GM23248 (cell line): ENCODE results near the gene MTMR6. TPM values are rescaled to one million over a fixed set of nuclear protein-coding genes. Genes with fewer than 3 reads are reported as not detected.
A peak's percentile ranks its signal among the peaks of the same experiment; 100 is the strongest.

Experiments used
- DNase-seq: peaks from one replicate; pipeline ENCODE4 v3.0.0-alpha.2; 2015
- H2AFZ ChIP-seq: fragments of 200-600 bp; sonication (generic); 2 replicates; pipeline ENCODE4 v1.6.1; 2016; ENCODE audit warnings: antibody characterized with exemption
- H3F3A ChIP-seq: fragments of 200-600 bp; sonication (generic); 2 replicates; pipeline ENCODE4 v1.6.1; 2016; ENCODE audit warnings: mild to moderate bottlenecking, antibody characterized with exemption, mixed run types; ENCODE audit not compliant: insufficient read depth
- H3K27ac ChIP-seq: fragments of 200-600 bp; sonication (generic); 2 replicates; pipeline ENCODE4 v1.5.1; 2016; ENCODE audit warnings: mild to moderate bottlenecking
- H3K27me3 ChIP-seq: fragments of 200-600 bp; sonication (generic); replicated peaks from 2 replicates; pipeline ENCODE4 v1.6.1; 2016; ENCODE audit warnings: mild to moderate bottlenecking; ENCODE audit not compliant: insufficient read depth
- H3K36me3 ChIP-seq: fragments of 200-600 bp; sonication (generic); 2 replicates; pipeline ENCODE4 v1.6.1; 2016; ENCODE audit warnings: low read depth, mild to moderate bottlenecking
- H3K4me1 ChIP-seq: fragments of 200-600 bp; sonication (generic); 2 replicates; pipeline ENCODE4 v1.6.1; 2016; ENCODE audit warnings: mild to moderate bottlenecking; ENCODE audit not compliant: insufficient read depth
- H3K4me2 ChIP-seq: fragments of 200-600 bp; sonication (generic); one replicate; pipeline ENCODE4 v1.6.1; 2016; ENCODE audit warnings: mild to moderate bottlenecking; ENCODE audit not compliant: unreplicated experiment
- H3K4me3 ChIP-seq: fragments of 200-600 bp; sonication (generic); 2 replicates; pipeline ENCODE4 v1.5.1; 2016; ENCODE audit warnings: mild to moderate bottlenecking
- H3K79me2 ChIP-seq: fragments of 200-600 bp; sonication (generic); 2 replicates; pipeline ENCODE4 v1.6.1; 2016; ENCODE audit warnings: mild to moderate bottlenecking; ENCODE audit not compliant: insufficient read depth
- H3K9ac ChIP-seq: fragments of 200-600 bp; sonication (generic); 2 replicates; pipeline ENCODE4 v1.6.1; 2016; ENCODE audit warnings: mild to moderate bottlenecking
- H3K9me2 ChIP-seq: fragments of 200-600 bp; sonication (generic); 2 replicates; pipeline ENCODE4 v1.6.1; 2016; ENCODE audit warnings: mixed run types, mild to moderate bottlenecking, moderate library complexity; ENCODE audit not compliant: insufficient read depth
- H3K9me3 ChIP-seq: fragments of 200-600 bp; sonication (generic); one replicate; pipeline ENCODE4 v1.6.1; 2017; ENCODE audit warnings: low read depth
- H4K20me1 ChIP-seq: fragments of 200-600 bp; sonication (generic); 2 replicates; pipeline ENCODE4 v1.6.0; 2016; ENCODE audit not compliant: insufficient read depth
- EZH2 ChIP-seq: fragments of 200-600 bp; sonication (generic); IDR thresholded peaks from 2 replicates; pipeline ENCODE4 v1.6.1; 2018; ENCODE audit warnings: antibody characterized with exemption, mild to moderate bottlenecking; ENCODE audit not compliant: insufficient read depth, poor library complexity, severe bottlenecking
- EZH2phosphoT487 ChIP-seq: fragments of 200-600 bp; sonication (generic); IDR thresholded peaks from 2 replicates; pipeline ENCODE4 v1.6.1; 2018; ENCODE audit warnings: antibody characterized with exemption, moderate library complexity, mild to moderate bottlenecking, low read depth; ENCODE audit not compliant: insufficient read depth
- WGBS, 2 experiments: methylation state at CpG; one replicate each; pipeline ENCODE4 v1.1.6; 2015 to 2017; ENCODE audit warnings: low lambda C conversion rate in 2 of 2, low coverage in 1 of 2; ENCODE audit errors: missing lambda C conversion rate in 2 of 2; 5-methylcytosine and 5-hydroxymethylcytosine counted together
- in situ Hi-C: fragments of 300-500 bp; cut with MboI; formaldehyde crosslinking; loops from 2 replicates; pipeline ENCODE4 v1.15.0; 2020
- polyA plus RNA-seq: library from polyadenylated mRNA; unstranded; fragments of >200 nt; fragmentation: Nextera tagmentation; extraction: Ambion mirVana; gene quantifications from 2 replicates; pipeline ENCODE4 v1.2.1, GENCODE V29; 2016
- total RNA-seq: library from RNA; depleted of rRNA; stranded (reverse); fragments of >200 nt; shearing (Covaris generic); gene quantifications from 2 replicates; pipeline ENCODE4 v1.2.3, GENCODE V29; 2014

MTMR6 gene
- total and polyA plus RNA-seq, 2 experiments from 2014 or later: 25.5 to 37.2 TPM

DNA sequence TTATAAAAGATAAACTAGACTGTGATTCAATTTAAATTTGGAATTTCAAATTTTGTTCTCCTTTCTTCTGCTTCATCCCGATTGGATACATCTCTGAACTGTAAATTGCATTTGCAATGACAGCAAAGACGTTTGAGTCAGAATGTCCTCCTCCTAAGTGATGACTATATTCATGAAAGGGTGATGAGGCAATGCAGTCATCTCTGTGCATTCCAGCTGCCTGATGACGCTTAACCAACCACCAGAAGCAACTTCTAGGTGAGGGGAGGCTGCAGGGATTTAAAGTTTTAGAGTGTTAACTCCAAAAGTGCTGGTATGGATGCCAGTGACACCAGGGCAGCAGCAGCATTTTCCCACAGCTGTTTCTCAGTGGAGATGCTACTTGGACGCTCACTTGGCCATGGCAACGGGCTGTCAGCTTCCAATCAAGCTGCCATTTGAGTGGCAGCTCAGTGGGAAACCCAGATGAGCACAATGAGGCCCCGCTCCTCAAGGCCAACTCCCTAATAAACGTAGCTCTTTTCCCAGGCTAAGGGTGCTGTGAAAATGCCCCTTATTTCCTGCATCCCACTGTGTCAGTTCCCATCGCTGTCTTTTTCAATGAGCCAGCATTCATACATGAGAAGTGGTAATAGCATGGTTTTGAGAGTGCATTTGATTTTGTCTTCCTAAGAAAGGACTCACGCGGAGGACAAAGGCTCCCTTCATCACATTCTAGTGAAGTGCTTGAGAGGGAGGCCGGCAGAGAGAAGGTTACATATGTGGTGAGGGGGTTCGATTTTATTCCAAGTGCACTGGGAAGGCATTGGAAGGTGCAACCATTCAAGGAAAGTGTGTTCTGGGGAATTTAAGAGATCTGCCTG lies 70.0 kb downstream of the MTMR6 start:
- in situ Hi-C loops: no loop called here
- Histone ChIP-seq H3K9me3 (no peaks in the 10 kb centered on the region), H2AFZ (no peak overlapping the region), H3K79me2 (no peaks in the 10 kb centered on the region), H3K4me1 (peaks cover 9% of the 10 kb centered on the region; the same call in 1 of the 2 replicates), H3K36me3 (no peaks in the 10 kb centered on the region), H4K20me1 (no peaks in the 10 kb centered on the region), H3K9me2 (no peaks in the 10 kb centered on the region), H3F3A (no peaks in the 10 kb centered on the region), H3K27ac (no peak overlapping the region), H3K27me3 (peaks cover 19% of the 10 kb centered on the region), H3K4me3 (no peak overlapping the region), H3K9ac (no peak overlapping the region), H3K4me2 (no peak overlapping the region)
- TF ChIP-seq EZH2phosphoT487: no peak
- no peak for TF ChIP-seq EZH2
- WGBS, 2 experiments: 48% methylated on average over 12 of the region's 12 CpGs
- peak; percentile 70 for DNase-seq

DNA sequence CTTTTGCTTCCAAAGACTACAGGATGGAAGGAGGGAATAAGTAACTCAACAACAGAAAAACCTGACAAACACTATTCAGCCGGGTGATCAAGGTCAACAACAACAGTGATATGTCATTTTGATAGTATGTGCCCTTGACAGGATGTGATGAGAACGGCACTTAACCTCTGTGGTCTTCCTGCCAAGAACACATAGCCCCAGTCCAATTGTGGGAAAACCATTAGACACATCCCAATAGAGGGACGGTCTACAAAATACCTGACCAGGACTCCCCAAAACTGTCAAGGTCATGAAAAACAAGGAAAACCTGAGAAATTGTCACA lies 72.1 kb downstream of the MTMR6 start:
- H3K4me2 ChIP-seq: peak overlapping the region; percentile 20
- H3K27me3 ChIP-seq: peaks cover 16% of the 10 kb centered on the region; the same call in 1 of the 2 replicates
- no peak overlapping the region for H3K9ac ChIP-seq
- peak overlapping the region; percentile 31; the same call in 1 of the 2 replicates for H2AFZ ChIP-seq
- no peaks in the 10 kb centered on the region for H3F3A ChIP-seq
- peaks cover 9% of the 10 kb centered on the region; the same call in 1 of the 2 replicates for H3K4me1 ChIP-seq
- in situ Hi-C loops: no loop called here
- no peak overlapping the region for H3K4me3 ChIP-seq
- no peaks in the 10 kb centered on the region for H3K36me3 ChIP-seq
- TF ChIP-seq EZH2 (no peak), EZH2phosphoT487 (no peak)
- no peaks in the 10 kb centered on the region for H4K20me1 ChIP-seq
- no peaks in the 10 kb centered on the region for H3K9me3 ChIP-seq
- H3K9me2 ChIP-seq: no peaks in the 10 kb centered on the region
- no peak for DNase-seq
- 36 to 39% methylated on average over 3 of the region's 3 CpGs for WGBS, 2 experiments
- H3K79me2 ChIP-seq: no peaks in the 10 kb centered on the region
- no peak overlapping the region for H3K27ac ChIP-seq

DNA sequence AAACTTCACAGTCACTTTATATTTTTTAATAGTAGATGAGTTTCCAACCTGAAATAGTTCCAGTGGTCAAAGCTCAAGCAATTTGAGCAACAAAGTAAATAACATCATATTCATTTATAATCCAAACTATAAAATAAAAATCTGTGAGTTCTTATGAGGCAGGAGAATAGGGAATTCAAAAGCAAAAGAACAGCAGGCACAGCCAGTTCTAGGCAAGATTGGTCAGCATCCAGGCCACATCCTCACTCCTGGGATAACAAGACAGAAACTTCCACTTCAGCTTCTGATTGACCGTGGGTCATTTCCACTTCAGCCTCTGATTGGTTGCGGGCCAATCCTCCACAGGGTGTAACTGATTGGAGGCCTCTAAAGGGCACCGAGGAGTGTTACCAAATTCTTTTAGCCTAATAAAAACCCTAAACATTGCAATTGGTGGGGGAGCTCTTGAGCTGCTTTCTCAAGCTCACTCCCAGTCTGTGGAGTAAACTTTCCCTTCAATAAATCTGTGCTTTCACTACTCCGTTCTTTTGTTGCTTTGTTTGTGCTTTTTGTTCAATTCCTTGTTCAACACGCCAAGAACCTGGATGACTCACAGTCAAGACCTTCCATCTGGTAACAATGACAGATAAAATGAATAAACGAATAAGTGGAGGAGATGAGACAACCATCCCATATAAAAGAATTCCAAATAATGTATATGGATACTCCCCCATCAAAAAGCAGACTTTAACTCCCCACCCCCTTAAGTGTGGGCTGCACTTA lies 72.6 kb downstream of the MTMR6 start:
- H3K27ac ChIP-seq: no peak overlapping the region
- no peaks in the 10 kb centered on the region for H3K9me2 ChIP-seq
- DNase-seq: peak; percentile 37
- H4K20me1 ChIP-seq: no peaks in the 10 kb centered on the region
- TF ChIP-seq EZH2: no peak
- TF ChIP-seq EZH2phosphoT487: no peak
- WGBS, 2 experiments: 5 to 9% methylated on average over 6 of the region's 6 CpGs
- H3K27me3 ChIP-seq: peaks cover 14% of the 10 kb centered on the region; the same call in 1 of the 2 replicates
- H2AFZ ChIP-seq: peak overlapping the region; percentile 31; the same call in 1 of the 2 replicates
- H3K4me3 ChIP-seq: 0 out of 2 replicates have a peak overlapping the region, but pooled peaks have one; percentile 4
- no peak overlapping the region for H3K9ac ChIP-seq
- H3F3A ChIP-seq: no peaks in the 10 kb centered on the region
- no peaks in the 10 kb centered on the region for H3K9me3 ChIP-seq
- peak overlapping the region; percentile 20 for H3K4me2 ChIP-seq
- no peaks in the 10 kb centered on the region for H3K36me3 ChIP-seq
- H3K4me1 ChIP-seq: peaks cover 9% of the 10 kb centered on the region; the same call in 1 of the 2 replicates
- in situ Hi-C loops: no loop called here
- no peaks in the 10 kb centered on the region for H3K79me2 ChIP-seq

DNA sequence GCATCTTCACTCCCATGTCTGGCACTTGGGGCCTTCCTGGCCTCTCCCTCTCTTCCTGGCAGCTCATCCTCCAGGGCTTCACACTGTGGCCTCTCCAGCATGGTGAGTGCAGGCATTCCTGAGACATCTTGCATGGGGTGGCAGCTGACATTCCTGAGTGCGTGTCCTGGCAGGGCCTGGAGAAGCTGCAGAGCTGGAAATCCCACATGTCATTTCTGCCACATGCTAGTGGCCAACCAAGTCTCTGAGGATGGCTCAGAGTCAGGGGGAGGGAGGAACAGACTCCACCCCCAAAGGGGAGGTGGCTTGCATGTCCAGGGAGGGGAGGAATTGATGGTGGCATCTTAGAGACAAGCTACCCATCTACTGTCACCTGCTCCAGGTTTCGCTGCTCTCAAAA lies 73.6 kb downstream of the MTMR6 start:
- Histone ChIP-seq H3K79me2 (no peaks in the 10 kb centered on the region), H3K4me2 (no peak overlapping the region), H3K4me3 (no peak overlapping the region), H3K9me2 (no peaks in the 10 kb centered on the region), H3K27me3 (peaks cover 8% of the 10 kb centered on the region; the same call in 1 of the 2 replicates), H3K27ac (no peak overlapping the region), H3K9ac (no peak overlapping the region), H3K4me1 (peaks cover 9% of the 10 kb centered on the region; the same call in 1 of the 2 replicates), H4K20me1 (no peaks in the 10 kb centered on the region), H3K36me3 (no peaks in the 10 kb centered on the region), H3K9me3 (no peaks in the 10 kb centered on the region), H3F3A (no peaks in the 10 kb centered on the region), H2AFZ (no peak overlapping the region)
- TF ChIP-seq EZH2 (no peak), EZH2phosphoT487 (no peak)
- in situ Hi-C loops: no loop called here
- WGBS, 2 experiments: 33 to 38% methylated on average over 2 of the region's 2 CpGs
- peak; percentile 32 for DNase-seq
